Peyer's patch (tissue), 4 donors: ENCODE data around the gene TMEM184A. TPM values are rescaled to one million over a fixed set of nuclear protein-coding genes. Genes with fewer than 3 reads are reported as not detected.

Experiments
- DNase-seq, 3 donors: peaks; one replicate each; pipeline ENCODE4 v3.0.0-alpha.2; 2017 to 2019
- H3K27ac ChIP-seq, 4 donors: fragments of 200-600 bp; sonication (generic); one replicate each; pipeline ENCODE4 v1.5.1; 2016 to 2019
- H3K27me3 ChIP-seq, 2 donors: fragments of 200-600 bp; sonication (generic); one replicate each; pipeline ENCODE4 v1.5.1; 2019
- H3K36me3 ChIP-seq, 3 donors: fragments of 200-600 bp; sonication (generic); one replicate each; pipeline ENCODE4 v1.5.1; 2016 to 2019
- H3K4me1 ChIP-seq, 4 donors: fragments of 200-600 bp; sonication (generic); one replicate each; pipeline ENCODE4 v1.5.1; 2016 to 2019
- H3K4me3 ChIP-seq, 4 donors: fragments of 200-600 bp; sonication (generic); 1 replicate in 3 of 4; 2 replicates in 1 of 4; pipeline ENCODE4 v1.5.1; 2016 to 2019; ENCODE audit warnings: mild to moderate bottlenecking in 1 of 4
- H3K9me3 ChIP-seq, 4 donors: fragments of 200-600 bp; sonication (generic); one replicate each; pipeline ENCODE4 v1.5.1; 2016 to 2019; ENCODE audit warnings: mild to moderate bottlenecking in 1 of 4
- POLR2A ChIP-seq, 2 donors: fragments of 450-650 bp; IDR thresholded peaks; one replicate each; pipeline ENCODE4 v1.5.1; 2017; ENCODE audit warnings: antibody characterized with exemption in 2 of 2, mild to moderate bottlenecking in 2 of 2, moderate library complexity in 2 of 2
- total RNA-seq, 4 donors: library from RNA; depleted of rRNA; stranded (reverse); fragments of >200 nt; gene quantifications; one replicate each; pipeline ENCODE4 v1.1.0, GENCODE V29; 2016
- TF ChIP-seq, protein P1 (sequence below), 6 experiments: fragments of 450-650 bp in 4 of 6; fragments of 200-600 bp in 2 of 6; sonication (generic) in 1 of 6; IDR thresholded peaks; one replicate each; pipeline ENCODE4 v1.5.1; 2017 to 2019; ENCODE audit warnings: antibody characterized with exemption in 6 of 6, mild to moderate bottlenecking in 3 of 6, moderate library complexity in 1 of 6

Gene TMEM184A
- total RNA-seq, 4 donors from 2014 or later: 41.3 to 161 (median 151) TPM

- Histone ChIP-seq H3K27ac (no peak overlapping the region), H3K4me3 (no peak overlapping the region), H3K4me1 (peaks cover 0 to 13% (median 9%) of the 10 kb centered on the region in 4 donors), H3K9me3 (no peaks in the 10 kb centered on the region), H3K27me3 (no peaks in the 10 kb centered on the region), H3K36me3 (peaks cover 0 to 91% (median 0%) of the 10 kb centered on the region in 3 donors)
- no peak for TF ChIP-seq POLR2A (IDR thresholded peaks at IDR 0.05)
- TF ChIP-seq, protein P1, sequence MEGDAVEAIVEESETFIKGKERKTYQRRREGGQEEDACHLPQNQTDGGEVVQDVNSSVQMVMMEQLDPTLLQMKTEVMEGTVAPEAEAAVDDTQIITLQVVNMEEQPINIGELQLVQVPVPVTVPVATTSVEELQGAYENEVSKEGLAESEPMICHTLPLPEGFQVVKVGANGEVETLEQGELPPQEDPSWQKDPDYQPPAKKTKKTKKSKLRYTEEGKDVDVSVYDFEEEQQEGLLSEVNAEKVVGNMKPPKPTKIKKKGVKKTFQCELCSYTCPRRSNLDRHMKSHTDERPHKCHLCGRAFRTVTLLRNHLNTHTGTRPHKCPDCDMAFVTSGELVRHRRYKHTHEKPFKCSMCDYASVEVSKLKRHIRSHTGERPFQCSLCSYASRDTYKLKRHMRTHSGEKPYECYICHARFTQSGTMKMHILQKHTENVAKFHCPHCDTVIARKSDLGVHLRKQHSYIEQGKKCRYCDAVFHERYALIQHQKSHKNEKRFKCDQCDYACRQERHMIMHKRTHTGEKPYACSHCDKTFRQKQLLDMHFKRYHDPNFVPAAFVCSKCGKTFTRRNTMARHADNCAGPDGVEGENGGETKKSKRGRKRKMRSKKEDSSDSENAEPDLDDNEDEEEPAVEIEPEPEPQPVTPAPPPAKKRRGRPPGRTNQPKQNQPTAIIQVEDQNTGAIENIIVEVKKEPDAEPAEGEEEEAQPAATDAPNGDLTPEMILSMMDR (IDR thresholded peaks at IDR 0.05): no peak
- no peak for DNase-seq
Measured at GRCh38 chr7:1498370-1499305, 57.4 kb downstream of the TMEM184A start.

GRCh38 chr7:1497293-1497927 lies 58.6 kb downstream of the TMEM184A start:
- Histone ChIP-seq H3K27me3 (no peaks in the 10 kb centered on the region), H3K36me3 (peaks cover 0 to 98% (median 0%) of the 10 kb centered on the region in 3 donors), H3K4me3 (no peak overlapping the region), H3K9me3 (no peaks in the 10 kb centered on the region), H3K27ac (no peak overlapping the region), H3K4me1 (peaks cover 0 to 1% (median 0%) of the 10 kb centered on the region in 4 donors)
- no peak for TF ChIP-seq POLR2A (IDR thresholded peaks at IDR 0.05)
- TF ChIP-seq, protein P1 (IDR thresholded peaks at IDR 0.05): no peak
- DNase-seq: no peak

DNA sequence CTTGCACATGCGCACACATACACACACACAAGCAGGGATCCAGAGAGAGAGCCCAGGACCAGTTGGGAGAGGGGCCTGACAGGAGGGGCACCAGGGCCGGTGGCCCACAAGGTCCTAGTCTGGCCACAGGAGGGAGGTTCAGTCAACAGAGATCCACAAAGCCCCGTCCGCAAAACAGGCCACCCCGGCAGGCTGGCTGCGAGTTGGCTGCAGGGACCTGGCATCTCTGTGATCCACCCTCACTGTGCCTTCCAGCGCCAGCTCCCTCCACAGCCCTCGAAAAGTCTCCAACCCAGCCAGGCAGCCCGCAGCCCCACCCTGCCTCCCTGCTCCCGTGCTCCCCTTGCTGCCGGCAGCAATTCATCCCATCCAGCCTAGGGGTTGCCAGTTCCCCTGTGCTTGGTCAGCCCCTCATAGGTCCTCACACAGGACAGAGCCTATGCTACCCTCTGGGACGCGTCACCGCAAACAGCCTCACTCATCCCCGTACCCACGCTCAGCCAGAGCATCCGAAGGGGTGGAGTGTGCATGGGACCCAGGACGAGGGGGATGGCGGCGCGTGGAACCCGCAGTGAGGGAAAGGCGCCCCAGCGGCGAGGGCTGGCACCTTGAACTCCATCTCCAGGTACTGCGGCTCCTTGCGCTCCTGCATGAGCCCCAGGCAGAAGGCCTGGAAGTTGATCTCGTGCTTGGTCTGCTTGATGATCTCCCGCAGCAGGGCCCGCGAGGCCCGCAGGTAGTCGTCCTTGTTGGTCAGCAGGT lies 59.3 kb downstream of the TMEM184A start:
- Histone ChIP-seq H3K27me3 (no peaks in the 10 kb centered on the region), H3K4me3 (no peak overlapping the region), H3K9me3 (no peaks in the 10 kb centered on the region), H3K27ac (no peak overlapping the region), H3K4me1 (no peaks in the 10 kb centered on the region), H3K36me3 (peaks cover 0 to 98% (median 0%) of the 10 kb centered on the region in 3 donors)
- no peak for TF ChIP-seq POLR2A (IDR thresholded peaks at IDR 0.05)
- TF ChIP-seq, protein P1 (IDR thresholded peaks at IDR 0.05): no peak
- no peak for DNase-seq

DNA sequence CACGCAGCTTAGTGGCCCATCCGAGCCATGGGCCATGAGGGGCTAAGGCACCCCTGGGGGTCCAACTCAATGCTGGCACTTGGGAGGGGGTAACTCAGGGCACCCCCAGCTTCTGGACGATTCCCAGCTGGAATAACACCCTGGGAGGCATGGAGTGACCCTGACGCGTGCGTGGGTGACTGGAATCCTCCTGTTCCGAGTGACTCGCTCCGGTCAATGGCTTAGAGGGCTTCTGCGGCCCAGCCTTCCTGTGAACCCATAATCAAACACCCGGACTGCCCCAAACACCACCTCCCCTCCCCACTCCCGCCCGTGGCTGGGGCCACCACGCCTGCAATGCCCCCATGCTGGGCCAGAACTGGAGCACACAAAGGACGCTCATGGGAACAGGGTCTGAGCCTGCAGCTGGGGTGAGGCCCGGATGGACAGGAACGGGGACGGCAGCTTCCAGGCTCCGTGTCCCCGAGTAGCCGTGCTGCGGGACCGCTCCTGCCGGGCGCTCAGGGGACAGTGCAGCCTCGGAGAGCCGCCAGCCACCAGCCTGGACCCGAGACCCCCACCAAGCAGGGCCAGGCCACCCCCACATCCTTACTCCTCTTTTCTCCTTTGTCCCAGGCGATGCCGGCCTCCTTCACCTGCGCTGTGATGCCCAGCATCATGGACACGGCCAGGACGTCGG lies 60.3 kb downstream of the TMEM184A start:
- Histone ChIP-seq H3K4me3 (no peak overlapping the region), H3K36me3 (peaks cover 0 to 98% (median 0%) of the 10 kb centered on the region in 3 donors)
- TF ChIP-seq, protein P1 (IDR thresholded peaks at IDR 0.05): no peak
- TF ChIP-seq POLR2A (IDR thresholded peaks at IDR 0.05): no peak

More for the DNA sequence above, 60.3 kb downstream of the TMEM184A start:
- Histone ChIP-seq H3K27me3 (no peaks in the 10 kb centered on the region), H3K27ac (no peak overlapping the region), H3K4me1 (no peaks in the 10 kb centered on the region), H3K9me3 (no peaks in the 10 kb centered on the region)
- DNase-seq: no peak
